ENCODE data around the gene ERGIC1. TPM values are rescaled to one million over a fixed set of nuclear protein-coding genes. Genes with fewer than 3 reads are reported as not detected.

ERGIC1 gene
- total RNA-seq, 1 donor: 109 TPM

DNA sequence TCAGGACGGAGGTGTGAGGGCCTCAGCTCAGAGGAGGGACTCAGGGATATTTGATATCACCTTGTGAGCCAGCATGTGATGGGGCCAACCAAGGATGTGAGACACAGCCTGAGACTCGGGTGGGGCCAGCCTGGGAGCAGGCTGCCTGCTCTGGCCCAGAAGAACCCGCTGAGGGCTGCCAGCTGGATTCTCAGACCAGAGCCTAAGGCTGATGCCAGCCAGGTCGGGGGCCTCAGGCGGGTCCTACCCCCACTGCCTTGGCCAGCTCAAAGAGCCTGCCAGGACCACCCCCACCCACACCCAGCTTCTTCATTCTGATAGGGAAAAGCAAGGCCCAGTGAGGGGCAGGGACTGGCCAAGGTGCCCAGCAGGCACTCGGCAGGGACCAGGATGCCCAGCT, 42.8 kb upstream of the ERGIC1 start:
- Histone ChIP-seq H2AFZ (ENCODE audit: low read length) (no peak overlapping the region), H3K4me2 (ENCODE audit: insufficient read depth, low read length) (no peak overlapping the region), H3K9me3 (ENCODE audit: low read depth, low read length) (no peaks in the 10 kb centered on the region), H3K27me3 (ENCODE audit: insufficient read depth, low read length) (no peaks in the 10 kb centered on the region), H3K79me2 (ENCODE audit: insufficient read depth, low read length) (no peaks in the 10 kb centered on the region), H4K20me1 (ENCODE audit: insufficient read depth, low read length) (no peaks in the 10 kb centered on the region), H3K27ac (ENCODE audit: low read depth, low read length) (no peak overlapping the region), H3K36me3 (ENCODE audit: insufficient read depth, low read length) (no peaks in the 10 kb centered on the region), H3K4me1 (ENCODE audit: insufficient read depth, low read length) (peaks cover 48% of the 10 kb centered on the region), H3K4me3 (ENCODE audit: insufficient read depth, low read length) (no peak overlapping the region)
- TF ChIP-seq, protein P1, sequence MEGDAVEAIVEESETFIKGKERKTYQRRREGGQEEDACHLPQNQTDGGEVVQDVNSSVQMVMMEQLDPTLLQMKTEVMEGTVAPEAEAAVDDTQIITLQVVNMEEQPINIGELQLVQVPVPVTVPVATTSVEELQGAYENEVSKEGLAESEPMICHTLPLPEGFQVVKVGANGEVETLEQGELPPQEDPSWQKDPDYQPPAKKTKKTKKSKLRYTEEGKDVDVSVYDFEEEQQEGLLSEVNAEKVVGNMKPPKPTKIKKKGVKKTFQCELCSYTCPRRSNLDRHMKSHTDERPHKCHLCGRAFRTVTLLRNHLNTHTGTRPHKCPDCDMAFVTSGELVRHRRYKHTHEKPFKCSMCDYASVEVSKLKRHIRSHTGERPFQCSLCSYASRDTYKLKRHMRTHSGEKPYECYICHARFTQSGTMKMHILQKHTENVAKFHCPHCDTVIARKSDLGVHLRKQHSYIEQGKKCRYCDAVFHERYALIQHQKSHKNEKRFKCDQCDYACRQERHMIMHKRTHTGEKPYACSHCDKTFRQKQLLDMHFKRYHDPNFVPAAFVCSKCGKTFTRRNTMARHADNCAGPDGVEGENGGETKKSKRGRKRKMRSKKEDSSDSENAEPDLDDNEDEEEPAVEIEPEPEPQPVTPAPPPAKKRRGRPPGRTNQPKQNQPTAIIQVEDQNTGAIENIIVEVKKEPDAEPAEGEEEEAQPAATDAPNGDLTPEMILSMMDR (IDR thresholded peaks at IDR 0.05; ENCODE audit: extremely low read depth, low read depth, low read length): no peak
- no peak for DNase-seq (ENCODE audit: insufficient read length, low spot score, missing footprints)

DNA sequence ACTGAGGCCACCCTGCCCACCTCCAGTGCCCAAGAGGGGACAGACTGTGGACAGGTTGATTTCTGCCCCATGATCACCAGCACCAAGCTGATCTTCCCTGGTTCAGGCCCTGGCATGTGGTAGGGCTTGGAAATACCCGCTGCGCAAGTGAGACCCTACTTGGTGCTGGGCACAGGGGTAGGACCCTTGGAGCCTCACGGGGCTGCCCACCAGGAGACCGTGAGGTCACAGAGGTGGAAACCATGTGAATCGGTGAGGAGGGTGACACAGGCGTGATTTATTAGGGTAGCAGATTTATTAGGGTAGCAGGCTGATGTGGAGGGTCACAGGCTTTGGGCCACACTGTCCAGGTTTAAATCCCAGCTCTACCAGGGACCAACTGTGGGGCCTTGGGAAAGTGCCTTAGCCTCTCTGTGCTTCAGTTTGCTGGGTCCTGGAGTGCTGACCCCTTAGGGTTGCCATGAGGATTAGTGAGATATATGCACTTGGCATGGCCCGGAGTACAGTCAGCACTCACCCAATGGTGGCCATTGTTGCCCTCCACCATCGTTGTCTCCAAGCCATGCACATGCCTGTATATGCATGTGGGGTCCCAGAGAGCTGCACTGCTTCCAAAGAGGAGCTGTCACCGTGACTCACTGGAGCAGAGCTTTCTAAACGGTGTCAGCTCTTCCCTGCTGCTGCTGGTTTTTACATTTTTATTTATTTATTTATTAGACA, 42.2 kb upstream of the ERGIC1 start:
- Histone ChIP-seq H3K36me3 (ENCODE audit: insufficient read depth, low read length) (no peaks in the 10 kb centered on the region), H3K27ac (ENCODE audit: low read depth, low read length) (no peak overlapping the region), H4K20me1 (ENCODE audit: insufficient read depth, low read length) (no peaks in the 10 kb centered on the region), H2AFZ (ENCODE audit: low read length) (no peak overlapping the region), H3K4me3 (ENCODE audit: insufficient read depth, low read length) (no peak overlapping the region), H3K9me3 (ENCODE audit: low read depth, low read length) (no peaks in the 10 kb centered on the region), H3K4me2 (ENCODE audit: insufficient read depth, low read length) (no peak overlapping the region), H3K79me2 (ENCODE audit: insufficient read depth, low read length) (no peaks in the 10 kb centered on the region), H3K4me1 (ENCODE audit: insufficient read depth, low read length) (peaks cover 48% of the 10 kb centered on the region), H3K27me3 (ENCODE audit: insufficient read depth, low read length) (no peaks in the 10 kb centered on the region)
- no peak for DNase-seq (ENCODE audit: insufficient read length, low spot score, missing footprints)
- TF ChIP-seq, protein P1 (IDR thresholded peaks at IDR 0.05; ENCODE audit: extremely low read depth, low read depth, low read length): no peak

DNA sequence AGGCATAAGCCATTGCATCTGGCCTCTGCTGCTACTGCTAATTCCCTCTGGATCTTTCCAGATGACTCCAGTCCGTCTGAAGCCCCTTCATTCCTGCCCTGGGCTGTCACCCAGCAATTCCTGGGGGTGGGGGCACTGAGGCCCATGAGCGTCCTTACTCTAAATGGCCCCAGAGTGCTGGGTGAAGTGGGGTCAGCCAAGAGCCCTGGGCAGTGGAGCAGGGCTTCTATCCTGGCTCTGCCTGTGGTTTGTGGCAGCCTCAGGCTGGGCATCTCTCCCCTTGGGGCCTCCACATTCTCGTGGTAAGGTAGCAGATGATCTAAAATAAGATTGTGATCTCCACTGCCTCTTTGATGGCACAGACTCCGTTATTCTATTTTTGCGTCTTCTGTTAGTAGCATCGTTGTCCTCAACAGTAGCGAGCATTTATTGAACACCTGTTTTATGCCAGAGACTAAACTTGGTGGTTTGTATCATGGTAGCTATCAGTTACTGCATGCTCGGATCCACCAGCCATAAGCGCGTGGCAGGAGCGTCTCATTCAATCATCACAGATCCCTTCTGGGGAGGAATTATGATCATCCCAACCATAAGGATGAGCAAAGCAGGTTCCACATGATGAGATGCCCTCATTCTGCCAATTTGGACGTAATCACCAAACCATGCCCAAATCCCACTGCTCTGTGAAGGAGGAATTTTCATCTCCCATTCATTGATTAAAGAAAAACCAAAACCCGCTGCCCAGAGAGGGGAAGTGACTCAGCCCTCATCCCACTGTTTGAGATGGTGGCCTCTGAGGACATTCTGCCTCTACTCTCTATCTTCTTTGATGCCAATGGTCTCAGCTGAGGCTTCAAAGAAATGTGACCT, 41.1 kb upstream of the ERGIC1 start:
- Histone ChIP-seq H3K4me3 (ENCODE audit: insufficient read depth, low read length) (no peak overlapping the region), H3K4me1 (ENCODE audit: insufficient read depth, low read length) (peaks cover 56% of the 10 kb centered on the region), H3K9me3 (ENCODE audit: low read depth, low read length) (no peaks in the 10 kb centered on the region), H3K27me3 (ENCODE audit: insufficient read depth, low read length) (no peaks in the 10 kb centered on the region), H3K4me2 (ENCODE audit: insufficient read depth, low read length) (no peak overlapping the region), H3K27ac (ENCODE audit: low read depth, low read length) (peak overlapping the region; percentile 93), H3K79me2 (ENCODE audit: insufficient read depth, low read length) (no peaks in the 10 kb centered on the region), H2AFZ (ENCODE audit: low read length) (no peak overlapping the region), H4K20me1 (ENCODE audit: insufficient read depth, low read length) (no peaks in the 10 kb centered on the region), H3K36me3 (ENCODE audit: insufficient read depth, low read length) (no peaks in the 10 kb centered on the region)
- DNase-seq (ENCODE audit: insufficient read length, low spot score, missing footprints): peak; percentile 69
- TF ChIP-seq, protein P1 (IDR thresholded peaks at IDR 0.05; ENCODE audit: extremely low read depth, low read depth, low read length): no peak

Measured in osteoblast (primary cell).